Measurements from ENCODE around the gene CYP8B1.

The CYP8B1 gene, protein sequence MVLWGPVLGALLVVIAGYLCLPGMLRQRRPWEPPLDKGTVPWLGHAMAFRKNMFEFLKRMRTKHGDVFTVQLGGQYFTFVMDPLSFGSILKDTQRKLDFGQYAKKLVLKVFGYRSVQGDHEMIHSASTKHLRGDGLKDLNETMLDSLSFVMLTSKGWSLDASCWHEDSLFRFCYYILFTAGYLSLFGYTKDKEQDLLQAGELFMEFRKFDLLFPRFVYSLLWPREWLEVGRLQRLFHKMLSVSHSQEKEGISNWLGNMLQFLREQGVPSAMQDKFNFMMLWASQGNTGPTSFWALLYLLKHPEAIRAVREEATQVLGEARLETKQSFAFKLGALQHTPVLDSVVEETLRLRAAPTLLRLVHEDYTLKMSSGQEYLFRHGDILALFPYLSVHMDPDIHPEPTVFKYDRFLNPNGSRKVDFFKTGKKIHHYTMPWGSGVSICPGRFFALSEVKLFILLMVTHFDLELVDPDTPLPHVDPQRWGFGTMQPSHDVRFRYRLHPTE

DNA sequence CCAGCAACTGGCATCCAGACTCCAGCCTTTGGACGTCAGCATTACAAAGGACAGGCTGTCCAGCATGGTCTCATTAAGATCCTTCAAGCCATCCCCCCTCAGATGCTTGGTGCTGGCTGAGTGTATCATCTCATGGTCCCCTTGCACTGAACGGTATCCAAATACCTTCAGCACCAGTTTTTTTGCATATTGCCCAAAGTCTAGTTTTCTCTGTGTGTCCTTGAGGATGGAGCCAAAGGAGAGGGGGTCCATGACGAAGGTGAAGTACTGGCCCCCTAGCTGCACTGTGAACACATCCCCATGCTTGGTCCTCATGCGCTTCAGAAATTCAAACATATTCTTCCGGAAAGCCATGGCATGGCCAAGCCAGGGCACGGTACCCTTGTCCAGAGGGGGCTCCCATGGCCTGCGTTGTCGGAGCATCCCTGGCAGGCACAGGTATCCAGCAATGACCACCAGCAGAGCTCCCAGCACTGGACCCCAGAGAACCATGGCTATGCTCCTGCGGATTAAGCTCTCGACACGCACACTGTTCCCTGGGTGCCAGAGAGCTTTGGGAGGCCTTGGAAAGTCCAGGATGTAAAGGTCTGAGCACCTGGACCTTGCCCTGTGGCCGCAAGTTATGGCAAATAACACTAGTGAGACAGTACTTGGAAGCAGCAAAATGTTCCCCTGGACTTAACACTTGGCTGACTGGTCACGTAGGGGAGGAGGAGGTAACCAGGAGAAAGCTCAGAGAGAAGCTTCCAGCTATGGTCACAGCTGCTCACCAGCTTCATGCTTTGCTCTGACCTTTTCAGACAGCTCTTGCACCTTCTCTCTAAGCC lies at the start of gene CYP8B1:
Gene CYP8B1, minus strand, starts transcription at position 555 of the 827 bp plus-strand sequence. Its CDS starts 63 bp downstream, at position 492.
- DNase-seq (ENCODE audit: low read depth) = no peak

DNA sequence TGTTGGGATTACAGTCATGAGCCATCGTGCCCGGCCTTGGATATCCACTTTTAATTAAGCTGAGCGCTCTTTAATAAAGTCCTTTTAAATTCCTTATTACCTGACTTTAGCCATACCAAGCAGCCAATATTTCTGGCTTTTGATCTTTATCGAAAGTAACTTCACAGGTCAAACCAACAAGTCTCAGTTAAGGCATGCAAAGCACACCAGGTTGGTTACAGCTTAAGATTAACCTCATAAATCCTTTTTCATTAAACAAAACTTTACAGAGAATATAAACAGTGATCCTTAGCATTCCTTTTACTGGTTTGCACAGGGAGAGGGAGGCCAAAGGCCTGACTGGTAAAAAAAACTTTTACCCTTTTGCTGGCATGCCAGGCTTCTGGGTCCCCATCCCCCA lies 47.9 kb upstream of the CYP8B1 start:
- DNase-seq (ENCODE audit: low read depth) = no peak

DNA sequence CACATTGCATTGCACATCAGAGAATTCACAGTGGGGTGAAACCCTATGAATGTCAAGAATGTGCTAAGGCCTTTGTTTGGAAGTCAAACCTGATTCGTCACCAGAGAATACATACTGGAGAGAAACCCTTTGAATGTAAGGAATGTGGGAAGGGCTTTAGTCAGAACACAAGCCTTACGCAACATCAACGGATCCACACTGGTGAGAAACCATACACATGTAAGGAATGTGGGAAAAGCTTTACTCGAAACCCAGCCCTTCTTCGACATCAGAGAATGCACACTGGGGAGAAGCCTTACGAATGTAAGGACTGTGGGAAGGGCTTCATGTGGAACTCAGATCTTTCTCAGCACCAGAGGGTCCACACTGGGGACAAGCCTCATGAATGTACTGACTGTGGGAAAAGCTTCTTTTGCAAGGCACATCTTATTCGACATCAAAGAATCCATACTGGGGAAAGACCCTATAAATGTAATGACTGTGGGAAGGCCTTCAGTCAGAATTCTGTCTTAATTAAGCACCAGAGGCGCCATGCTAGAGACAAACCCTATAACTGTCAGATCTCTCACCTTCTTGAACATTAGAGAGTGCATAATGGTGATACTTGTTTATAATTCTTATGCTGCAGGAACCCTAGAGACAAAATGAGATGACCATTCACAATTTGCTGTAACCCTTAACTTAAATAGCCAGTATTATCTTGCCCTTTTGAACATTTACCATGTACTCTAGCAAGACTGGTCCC lies 39.3 kb upstream of the CYP8B1 start:
- DNase-seq (ENCODE audit: low read depth) = no peak

DNA sequence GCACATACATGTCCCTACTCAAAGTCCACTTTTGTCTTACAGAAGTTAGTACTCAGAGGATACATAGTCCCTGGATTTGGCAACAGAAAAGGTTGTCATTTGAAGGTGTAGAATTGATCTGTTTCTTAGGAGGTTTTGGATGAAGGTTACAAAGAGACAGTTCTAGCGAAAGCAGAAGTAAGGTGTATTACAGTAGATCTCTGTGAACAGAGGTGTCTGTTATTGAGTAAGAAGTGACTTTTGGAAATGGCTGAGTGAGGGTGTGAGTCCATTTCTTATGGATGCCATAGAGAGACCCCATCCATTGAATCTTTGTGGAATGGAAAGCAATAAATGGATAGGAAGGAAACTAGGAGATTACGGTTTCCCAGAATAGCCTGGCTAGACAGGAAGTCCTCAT lies 35.9 kb upstream of the CYP8B1 start:
- DNase-seq (ENCODE audit: low read depth) = no peak

DNA sequence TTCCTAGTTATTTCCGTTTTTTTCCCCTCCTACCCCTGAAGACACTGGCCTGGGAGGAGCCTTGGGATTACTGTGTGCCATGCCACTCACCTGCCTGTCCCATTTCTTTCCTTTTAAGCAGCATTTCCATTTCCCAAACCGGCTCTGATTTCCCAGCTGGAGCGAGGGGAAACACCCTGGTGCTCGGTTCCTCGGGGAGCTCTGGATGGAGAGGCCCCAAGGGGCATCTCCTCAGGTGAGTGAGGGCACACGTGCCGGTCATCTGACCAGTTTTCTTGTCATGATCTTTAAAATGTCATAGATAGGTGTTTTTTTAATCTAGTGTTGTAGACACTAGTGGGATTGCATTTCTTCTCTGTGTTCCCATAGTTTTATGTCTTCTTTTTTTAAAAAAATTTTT lies 33.0 kb upstream of the CYP8B1 start:
- no peak for DNase-seq (ENCODE audit: low read depth)

DNA sequence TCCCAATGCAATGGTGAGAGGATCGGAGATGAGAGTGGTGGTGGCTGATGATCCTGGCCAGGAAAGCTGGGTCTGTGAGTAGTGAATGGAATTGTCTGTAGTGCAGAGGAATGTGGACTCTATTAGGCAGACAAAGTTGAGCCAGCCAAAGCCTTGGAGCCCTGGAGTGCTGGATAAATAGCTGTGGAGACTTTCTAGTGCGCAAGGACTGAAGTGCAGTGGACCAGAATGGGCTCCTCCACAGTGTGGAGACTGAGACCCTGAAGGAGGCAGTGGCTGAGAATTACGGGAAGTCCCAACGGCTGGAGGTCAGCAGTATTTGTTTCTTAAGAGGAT lies 31.1 kb upstream of the CYP8B1 start:
- no peak for DNase-seq (ENCODE audit: low read depth)

DNA sequence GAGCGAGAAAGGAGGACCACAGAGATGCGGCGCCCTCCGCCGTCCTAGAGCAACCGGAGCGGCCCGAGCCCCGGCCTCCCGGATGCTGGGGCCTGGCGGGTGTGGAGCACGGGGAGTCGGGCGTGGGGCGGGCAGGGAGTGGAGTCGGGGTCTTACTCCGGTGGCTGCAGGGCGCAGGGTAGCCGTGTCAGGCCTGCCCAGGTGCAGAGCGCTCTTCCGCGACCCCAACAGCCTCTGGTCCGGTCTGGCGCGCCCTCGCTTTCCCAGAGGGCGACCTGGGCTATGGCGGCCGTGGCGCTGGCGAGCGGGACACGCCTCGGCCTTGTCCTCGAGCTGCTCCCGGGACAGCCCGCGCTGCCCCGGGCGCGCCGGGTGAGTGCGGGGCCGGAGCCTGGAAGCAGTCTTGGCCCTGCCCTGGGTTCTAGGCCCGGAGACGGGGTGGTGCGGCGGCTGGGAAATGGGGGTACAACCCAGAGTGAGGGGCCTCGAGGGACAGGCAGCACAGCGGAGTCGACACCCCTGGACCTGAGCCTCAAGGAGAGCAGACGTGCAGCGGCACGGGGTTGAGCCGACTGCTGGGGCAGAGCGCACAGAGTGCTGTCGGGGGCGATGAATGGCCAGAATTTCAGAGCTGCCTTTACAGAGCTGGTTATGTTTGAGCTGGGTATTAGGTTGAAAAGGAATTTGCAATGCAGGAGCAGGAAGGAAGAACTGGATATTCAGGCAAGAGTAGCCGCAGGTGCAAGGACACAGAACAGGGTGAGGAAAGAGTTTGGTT lies 30.6 kb upstream of the CYP8B1 start, which contains the start of gene ZNF662:
Gene ZNF662, plus strand, starts transcription at position 73 of the 778 bp plus-strand sequence. CDS start 1,973 bp downstream, outside the sequence.
- no peak for DNase-seq (ENCODE audit: low read depth)

DNA sequence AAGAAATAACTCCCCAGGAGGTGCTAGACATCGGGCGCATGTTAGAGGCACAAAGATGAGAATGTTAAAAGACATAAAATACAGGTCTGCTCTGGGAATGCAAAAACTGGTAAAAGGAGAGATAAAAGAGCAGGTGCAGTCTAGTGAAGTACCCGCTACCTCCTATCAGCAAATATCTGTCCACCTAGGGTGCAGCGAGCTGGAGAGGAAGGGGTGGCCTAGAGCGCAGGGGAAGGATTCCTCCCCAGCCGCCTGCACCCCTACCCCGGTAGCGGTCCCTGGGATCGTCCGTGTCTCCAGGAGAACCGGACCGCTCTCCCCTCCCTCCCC lies 30.0 kb upstream of the CYP8B1 start:
- DNase-seq (ENCODE audit: low read depth) = no peak

DNA sequence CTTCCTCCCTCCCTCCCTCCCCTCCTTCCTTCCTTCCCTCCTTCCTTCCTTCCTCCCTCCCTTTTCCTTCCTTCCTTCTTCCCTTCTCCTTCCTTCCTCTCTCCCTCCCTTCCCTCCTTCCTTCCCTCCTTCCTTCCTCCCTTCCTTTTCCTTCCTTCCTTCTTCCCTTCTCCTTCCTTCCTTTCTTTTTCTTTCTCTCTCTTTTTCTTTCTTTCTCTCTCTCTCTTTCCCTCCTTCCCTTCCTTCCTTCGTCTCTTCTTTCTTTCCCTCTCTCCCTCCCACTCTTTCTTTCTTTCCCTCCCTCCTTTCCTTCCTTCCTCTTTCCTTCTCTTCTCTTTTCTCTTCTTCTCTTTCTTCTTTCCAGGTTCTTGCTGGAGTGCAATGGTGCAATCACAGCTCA lies 28.4 kb upstream of the CYP8B1 start:
- DNase-seq (ENCODE audit: low read depth) = no peak

DNA sequence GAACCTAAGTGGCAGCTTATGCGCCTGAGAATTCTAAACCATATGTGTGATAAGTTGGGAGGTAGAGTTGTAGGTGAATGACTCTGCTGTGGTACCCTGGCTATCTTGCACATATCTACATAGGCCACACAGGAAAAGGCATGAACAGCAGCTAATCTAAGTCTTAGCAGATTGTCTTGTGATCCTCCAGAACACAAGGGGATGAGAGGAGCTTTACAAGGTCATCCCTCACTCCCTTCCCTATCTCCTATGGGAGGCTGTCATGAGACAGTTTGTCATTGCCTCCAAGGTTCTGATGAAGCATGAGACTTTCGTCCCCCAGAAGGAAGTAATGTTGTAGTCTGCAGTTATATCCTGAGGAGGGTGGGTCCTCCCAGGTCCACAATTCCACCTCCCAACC lies 26.6 kb upstream of the CYP8B1 start:
- no peak for DNase-seq (ENCODE audit: low read depth)

DNA sequence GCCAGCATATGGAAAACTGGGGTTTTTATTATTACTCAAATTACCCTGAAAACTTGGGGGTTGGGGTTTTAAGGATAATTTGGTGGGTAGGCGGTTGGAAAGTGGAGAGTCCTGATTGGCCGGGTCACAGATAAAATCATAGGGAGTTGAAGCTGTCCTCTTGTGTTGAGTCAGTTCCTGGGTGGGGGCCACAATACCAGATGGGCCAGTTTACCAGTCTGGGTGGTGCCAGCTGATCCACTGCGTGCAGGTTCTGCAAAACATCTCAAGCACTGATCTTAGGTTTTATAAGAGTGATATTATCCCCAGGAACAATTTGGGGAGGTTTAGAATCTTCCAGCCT lies 25.4 kb upstream of the CYP8B1 start:
- DNase-seq (ENCODE audit: low read depth) = no peak

DNA sequence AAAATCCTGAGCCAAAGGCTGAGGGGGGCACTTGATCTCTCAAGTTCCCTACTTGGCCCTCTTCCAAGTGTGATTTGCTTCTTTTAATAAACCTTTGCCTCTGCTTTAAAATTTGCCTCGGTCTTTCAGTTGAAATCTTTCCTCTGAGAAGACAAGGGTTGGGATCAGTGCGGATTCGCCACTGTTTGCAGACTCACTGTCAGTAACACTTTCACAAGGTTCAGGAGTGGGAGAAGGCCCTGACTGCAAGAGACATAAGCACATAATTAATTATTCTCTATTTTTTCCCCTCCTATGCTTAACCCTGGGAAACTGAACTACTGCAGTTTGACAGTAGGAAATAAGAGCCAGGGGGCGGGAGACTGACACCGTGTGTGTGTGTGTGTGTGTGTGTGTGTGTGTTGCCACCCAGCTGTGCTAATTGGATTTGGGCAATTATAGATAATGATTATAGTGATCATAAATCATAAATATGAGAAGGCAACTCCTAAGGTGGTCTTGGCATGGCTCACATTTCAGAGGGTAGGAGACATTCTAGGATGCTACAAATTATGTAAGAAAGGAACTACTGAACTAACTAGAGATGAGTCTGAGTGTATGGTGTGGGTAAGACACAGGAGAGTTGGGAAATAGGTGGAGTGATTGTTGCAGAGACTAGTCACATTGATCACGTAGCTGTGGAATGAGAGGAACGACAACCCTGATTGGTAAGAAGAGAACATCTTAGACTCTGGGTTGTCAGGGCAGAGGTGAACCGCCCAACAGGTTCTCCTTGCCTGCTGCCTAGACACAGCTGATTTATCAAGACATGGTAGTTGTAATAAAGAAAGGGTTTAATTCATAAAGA lies 24.8 kb upstream of the CYP8B1 start:
- DNase-seq (ENCODE audit: low read depth) = no peak

DNA sequence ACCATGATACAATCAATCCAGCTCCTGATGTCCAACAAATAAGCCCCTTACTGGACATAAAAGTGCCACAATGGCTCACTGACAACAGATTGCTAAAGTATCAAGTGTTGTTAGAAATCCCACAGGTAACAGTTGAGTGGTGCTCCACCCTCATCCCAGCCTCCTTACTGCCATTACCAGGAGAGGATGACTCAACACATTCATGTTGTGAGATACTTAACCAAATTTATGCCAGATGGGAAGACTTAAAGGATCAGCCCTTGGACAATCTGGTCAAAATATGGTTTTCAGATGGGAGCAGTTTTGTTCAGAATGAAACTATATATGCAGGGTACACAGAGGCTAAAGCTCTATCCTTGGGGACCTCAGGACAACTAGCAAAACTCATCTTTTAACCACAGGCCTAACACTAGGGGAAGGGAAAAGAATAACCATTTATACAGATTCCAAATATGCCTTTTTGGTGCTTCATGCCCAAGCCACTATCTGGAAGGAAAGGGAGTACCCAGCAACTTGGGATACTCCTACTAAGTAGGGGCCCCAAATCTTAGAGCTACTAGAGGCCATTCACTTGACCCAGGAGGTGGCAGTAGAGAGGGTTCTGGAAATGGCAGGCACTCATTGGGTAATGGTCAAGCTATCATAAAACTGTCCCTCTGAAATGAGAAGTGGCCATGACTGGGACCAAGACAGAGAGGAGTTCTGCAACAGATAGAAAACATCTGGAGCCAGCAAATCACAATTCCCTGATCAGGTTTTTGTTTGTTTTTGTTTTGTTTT lies 23.4 kb upstream of the CYP8B1 start:
- no peak for DNase-seq (ENCODE audit: low read depth)

DNA sequence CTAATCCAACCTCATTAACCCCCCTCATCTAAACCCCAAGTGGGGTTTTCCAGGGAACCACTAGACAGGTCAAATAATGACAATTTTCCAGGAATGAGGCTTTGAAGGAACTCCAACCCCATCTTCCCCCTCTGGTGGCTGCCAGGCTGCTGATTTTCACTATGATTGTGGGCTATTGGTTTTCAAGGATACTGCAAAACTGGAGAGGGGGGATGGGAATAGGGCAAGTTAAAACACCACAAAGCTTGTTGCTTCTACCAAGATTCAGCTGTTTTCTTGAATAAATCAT lies 19.8 kb upstream of the CYP8B1 start:
- DNase-seq (ENCODE audit: low read depth) = no peak

DNA sequence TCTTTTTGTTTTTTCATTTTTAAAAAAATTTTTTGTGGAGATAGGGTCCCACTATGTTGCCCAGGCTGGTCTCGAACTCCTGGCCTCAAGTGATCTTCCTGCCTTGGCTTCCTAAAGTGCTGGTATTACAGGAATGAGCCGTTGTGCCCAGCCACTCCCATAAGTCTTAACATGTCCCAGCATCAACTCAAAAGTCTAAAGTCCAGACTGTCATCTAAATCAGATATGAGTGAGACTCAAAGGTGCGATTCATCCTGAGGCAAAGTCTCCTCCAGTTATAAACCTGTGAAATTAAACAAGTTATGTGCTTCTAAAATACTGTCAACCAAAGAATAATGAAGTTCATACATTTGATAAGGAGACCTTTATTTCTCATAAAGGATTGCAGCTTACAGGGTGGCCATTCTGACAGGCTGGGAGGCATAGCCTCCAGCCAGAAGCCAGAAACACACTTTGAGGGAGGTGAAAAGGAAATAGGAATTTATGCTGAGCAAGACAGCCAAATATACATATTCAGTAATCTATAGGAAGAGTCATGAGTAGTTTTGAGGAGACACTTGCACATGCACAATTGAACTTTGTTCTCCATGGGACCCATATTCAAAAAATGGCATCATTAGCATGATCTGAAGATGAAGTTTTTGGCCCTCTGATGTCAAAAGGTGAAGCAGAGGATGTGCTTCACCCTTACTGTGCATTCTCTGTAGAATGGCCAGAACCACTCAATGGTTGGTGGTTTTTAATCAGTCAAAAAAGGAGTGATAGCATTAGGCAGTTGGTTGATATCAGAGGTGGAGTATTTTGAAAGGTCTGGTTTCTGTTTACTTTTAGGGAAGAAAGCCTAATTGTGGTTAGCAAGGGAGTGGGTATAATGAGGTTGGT lies 19.3 kb upstream of the CYP8B1 start:
- no peak for DNase-seq (ENCODE audit: low read depth)

DNA sequence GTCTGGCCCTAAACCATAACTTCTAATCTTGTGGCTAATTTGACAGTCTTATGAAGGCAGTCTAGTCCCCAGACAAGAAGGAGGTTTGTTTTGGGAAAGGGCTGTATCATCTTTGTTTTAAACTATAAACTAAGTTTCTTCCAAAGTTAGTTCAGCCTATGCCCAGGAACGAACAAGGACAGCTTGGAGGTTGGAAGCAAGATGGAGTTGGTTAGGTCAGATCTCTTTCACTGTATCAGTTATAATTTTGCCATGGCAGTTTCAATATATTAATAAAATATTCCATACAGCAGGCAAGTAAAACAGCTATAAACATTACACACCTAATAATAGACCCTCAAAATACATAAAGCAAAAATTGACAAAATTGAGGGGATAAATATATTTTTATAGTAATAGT lies 17.1 kb upstream of the CYP8B1 start:
- DNase-seq (ENCODE audit: low read depth) = no peak

DNA sequence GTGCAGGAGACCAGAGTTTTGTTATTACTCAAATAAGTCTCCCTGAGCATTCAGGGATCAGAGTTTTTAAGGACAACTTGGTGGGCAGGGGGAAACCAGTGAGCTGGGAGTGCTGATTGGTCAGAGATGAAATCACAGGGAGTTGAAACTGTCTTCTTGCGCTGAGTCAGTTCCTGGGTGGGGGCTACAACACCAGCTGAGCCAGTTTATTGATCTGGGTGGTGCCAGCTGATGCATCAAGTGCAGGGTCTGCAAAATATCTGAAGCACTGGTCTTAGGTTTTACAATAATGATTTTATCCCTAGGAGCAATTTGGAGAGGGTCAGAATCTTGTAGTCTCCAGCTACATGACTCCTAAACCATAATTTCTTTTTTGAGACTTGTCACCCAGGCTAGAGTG lies 16.5 kb upstream of the CYP8B1 start:
- no peak for DNase-seq (ENCODE audit: low read depth)

DNA sequence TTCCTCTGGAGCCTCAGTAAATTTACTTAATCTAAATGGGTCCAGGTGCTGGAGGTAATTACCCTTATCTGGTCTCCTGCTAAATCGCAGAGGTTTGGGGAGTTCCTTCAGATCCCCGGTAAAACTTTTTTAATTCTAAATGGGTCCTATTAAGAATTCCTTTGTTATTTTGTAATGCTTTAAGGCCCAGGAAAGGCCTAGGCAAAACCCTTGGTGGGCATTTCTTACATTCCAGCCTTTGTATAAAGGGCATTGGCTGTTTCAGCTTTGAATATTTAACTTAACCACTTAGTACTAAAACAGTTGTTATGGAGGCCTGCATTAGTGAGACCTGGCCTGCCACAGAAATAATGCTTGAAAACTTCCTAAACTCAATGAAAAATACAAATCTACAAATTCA lies 15.4 kb upstream of the CYP8B1 start:
- DNase-seq (ENCODE audit: low read depth) = no peak

DNA sequence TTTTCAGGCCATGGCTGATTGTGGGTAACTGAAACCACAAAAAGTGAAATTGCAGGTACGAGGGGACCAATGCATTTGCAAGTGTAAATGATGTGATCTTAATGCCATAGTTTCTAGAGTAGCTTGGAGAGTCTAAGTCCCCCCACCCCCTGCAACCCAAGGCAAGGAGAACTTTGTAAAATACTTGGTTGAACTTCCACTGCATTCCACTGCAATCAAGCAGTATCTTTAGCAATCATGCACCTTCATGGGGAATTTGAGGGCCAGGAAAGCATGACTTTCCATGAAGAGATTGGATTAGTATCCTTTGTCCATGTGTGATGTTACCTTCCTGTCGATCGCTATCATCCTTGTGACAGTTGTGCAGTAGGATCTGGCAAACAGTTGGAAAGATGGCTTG lies 11.4 kb upstream of the CYP8B1 start:
- DNase-seq (ENCODE audit: low read depth) = no peak

Data from stimulated activated CD4-positive, alpha-beta T cell treated with anti-CD3 and anti-CD28 coated beads, Interleukin-2, amount 100 ng/mL, for 4 hours (primary cell).